GM21786 (cell line): Measurements from ENCODE around the gene ZMIZ1.

ENCODE experiments used
- ATAC-seq: cut with Tn5 transposase; IDR thresholded peaks from one replicate; pipeline ENCODE4 v1.9.1; 2021; ENCODE audit not compliant: unreplicated experiment

ZMIZ1 gene

GRCh38 chr10:79243181-79244067 lies 174.7 kb downstream of the ZMIZ1 start:
- ATAC-seq = peak; percentile 38

DNA sequence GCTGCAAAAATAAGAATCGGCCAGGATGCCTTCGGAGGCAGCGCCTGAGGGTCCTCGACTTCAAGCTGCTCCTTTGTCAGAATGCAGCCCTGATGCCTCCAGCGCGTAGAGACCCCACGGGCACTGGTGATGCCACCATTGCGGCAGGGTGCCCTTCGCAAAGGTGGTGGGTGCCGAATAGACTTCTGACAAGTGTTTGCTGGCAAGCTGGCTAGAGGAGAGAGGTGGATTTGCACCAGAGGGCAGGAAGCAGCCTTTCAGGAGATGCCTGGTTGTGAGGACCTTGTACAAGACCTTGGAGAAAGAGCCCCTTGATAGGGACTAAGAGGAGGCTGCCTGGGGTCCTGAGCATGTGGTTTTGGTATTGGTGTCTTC lies 175.3 kb downstream of the ZMIZ1 start:
- ATAC-seq = no peak

- ATAC-seq = peak; percentile 27
Observed at GRCh38 chr10:79244841-79245504, 176.2 kb downstream of the ZMIZ1 start.

GRCh38 chr10:79245539-79246208 lies 176.9 kb downstream of the ZMIZ1 start:
- ATAC-seq = no peak

DNA sequence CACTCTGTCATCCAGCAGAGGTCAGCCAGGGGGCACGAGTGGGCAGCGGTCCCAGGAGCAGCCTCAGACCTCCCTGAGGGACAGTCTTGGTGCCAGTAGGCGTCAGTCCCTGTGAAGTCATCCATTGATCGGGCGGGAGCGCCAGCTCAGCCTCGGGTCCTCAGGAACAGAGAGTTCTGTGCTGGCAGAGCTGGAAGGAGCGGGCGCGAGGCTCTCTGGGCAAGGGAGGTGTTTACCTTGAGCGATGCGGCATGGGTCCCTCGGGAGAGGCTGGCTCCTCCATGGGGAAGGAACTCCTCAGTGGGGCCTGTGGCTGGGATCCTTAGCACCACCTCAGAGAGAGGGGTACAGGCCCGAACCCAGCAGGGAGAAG lies 177.4 kb downstream of the ZMIZ1 start:
- no peak for ATAC-seq

- no peak for ATAC-seq
Observed at GRCh38 chr10:79246606-79247275, 178.0 kb downstream of the ZMIZ1 start.

- ATAC-seq = no peak
Observed at GRCh38 chr10:79247373-79248137, 178.8 kb downstream of the ZMIZ1 start.

DNA sequence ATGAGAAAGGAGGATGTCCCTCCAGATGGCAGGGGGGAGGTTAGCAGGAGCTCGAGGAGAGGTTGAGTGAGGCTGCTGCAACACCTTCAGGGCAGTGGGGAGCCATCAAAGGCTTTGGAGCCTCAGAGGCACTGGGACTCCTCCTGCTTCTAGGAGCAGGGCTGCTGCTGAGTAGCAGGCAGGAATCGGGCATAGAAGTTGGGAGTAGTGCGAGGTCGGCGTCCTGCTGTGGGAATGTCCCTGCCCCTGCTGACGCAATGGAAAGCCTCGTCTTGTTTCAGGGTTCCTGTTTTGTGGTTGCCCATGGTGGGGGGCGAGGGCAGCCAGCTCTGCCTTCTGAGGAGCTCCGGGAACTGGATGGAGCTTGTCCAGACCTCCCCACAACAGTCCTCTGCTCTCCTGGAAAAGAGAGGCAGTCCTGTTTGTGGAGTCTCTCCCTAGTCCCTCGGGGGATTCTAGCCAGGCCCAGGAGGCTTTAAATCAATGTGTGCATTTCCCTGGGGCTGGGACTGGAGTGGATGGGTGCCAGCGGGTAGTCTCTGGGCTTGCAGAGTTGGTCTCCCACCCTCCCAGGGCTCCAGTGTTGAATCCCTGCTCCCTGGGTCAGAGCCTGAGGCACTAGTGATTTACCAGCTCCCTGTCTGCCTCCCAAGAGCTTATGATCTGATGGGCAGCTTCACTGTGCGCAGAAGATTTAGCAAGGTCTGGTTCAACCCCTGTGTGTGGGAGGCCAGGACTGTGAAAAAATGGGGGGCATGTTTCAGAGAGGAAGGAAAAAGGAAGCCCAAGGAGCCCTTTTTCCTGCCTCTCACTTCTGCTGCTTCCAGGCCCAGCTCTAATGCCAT lies 179.8 kb downstream of the ZMIZ1 start:
- no peak for ATAC-seq

DNA sequence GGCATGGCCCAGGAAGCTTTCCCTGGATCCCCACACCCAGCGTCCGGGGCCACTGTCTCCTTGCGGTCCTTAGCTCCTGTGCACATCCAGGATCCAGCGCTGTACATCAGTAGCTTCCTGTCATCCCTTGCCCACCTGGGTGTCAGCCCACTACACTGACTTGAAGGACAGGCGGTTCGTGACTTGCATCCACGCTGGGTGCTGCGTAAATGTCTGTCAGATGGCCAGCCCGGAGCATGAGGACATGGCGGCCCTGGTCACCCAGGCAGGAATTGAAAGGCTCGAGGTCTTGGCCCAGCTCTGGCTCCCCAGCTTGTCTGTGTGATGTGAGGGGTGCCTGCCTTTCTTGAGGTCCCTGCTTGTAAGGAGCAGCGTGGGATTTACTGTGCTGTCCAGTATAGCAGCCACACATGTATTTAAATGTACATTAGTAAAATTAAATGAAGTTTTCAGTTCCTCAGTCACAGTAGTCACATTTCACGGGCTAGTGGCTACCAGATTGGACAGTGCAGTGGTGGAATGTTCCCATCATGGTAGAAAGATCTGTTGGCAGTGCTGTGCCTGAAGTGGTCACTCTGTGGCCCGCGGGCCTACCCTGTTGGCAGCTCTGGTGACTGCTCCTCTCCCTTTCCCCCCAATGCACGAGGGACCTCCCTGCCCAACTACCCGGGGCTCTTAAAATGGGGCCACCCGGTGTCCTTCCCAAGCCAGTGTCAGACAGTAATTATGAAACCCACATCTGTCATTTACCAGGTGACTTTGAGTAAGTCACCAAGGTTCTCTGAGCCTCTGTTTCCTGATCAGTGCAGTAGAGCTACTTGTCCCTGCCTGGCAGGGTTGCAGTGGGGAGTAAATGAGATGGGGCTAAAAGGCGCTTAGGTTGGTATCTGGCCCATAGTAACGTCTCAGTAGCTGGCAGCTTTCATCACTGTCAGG lies 180.7 kb downstream of the ZMIZ1 start:
- peak; percentile 61 for ATAC-seq

GRCh38 chr10:79250259-79250658 lies 181.5 kb downstream of the ZMIZ1 start:
- ATAC-seq = no peak

DNA sequence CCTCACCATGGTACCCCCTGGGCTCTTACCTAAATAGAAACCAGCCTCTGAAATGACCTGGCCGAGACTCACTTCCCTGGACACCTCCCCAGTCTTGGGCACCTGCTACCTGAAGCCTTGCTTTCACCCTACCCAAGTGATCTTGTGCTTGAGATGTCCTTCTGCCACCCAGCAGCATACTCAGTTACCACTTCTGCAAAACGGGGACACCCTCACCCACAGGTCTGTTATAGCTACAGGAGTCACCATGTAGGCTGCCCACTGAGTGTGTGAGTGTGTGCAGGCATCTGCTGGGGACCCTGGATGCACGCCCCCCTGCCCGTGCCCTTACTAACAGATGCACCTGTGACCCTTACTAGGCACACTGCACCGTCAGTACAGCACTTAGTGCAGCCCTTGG lies 183.7 kb downstream of the ZMIZ1 start:
- no peak for ATAC-seq

DNA sequence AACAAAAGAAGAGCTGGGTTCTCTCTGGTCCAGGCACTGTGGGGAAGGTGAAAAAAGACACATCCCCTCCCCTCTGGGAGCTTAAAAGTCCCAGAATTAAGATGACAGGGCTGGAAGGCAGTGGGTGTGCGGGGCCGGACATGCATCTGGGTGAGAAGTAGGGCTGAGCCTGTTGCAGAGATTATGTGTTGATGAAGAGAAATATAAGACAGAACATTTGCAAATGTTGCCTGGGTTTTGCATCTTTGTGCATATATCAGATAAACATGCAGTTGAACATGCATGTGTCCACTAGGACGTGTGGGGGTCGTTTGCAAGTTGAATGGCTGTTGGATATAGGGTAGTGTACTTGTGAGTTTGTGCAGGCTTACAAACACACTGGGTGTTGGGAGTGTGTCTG lies 184.2 kb downstream of the ZMIZ1 start:
- no peak for ATAC-seq

- ATAC-seq = no peak
Observed at GRCh38 chr10:79253704-79254103, 184.9 kb downstream of the ZMIZ1 start.

- no peak for ATAC-seq
Observed at GRCh38 chr10:79254333-79255006, 185.7 kb downstream of the ZMIZ1 start.

DNA sequence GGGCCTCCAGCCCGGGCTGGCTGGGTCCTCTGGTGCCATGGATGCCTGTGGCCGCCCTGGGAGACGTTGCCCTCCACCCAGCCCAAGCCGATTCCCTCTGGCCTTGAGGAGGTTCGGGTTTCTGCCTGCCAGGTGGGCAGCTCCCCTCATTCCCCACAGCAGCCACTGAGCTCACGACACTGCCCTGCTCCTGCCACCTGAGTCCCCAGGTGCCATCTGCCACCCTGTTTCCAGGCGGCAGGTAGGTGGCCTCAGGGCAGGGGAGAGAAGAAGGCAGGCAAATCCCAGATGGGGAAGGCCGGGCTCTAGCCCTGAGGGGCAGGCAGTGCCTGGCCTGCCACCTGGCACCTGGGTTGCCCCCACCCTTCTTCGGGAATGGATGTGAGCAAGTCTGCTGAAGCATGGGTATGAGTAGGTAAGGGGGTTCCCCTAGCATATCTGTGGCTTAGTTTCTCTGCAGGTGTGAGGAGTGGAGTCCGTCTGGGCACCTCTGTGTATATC lies 186.3 kb downstream of the ZMIZ1 start:
- ATAC-seq = no peak

GRCh38 chr10:79256264-79256806 lies 187.6 kb downstream of the ZMIZ1 start:
- ATAC-seq = no peak

GRCh38 chr10:79258894-79259293 lies 190.1 kb downstream of the ZMIZ1 start:
- ATAC-seq = no peak

DNA sequence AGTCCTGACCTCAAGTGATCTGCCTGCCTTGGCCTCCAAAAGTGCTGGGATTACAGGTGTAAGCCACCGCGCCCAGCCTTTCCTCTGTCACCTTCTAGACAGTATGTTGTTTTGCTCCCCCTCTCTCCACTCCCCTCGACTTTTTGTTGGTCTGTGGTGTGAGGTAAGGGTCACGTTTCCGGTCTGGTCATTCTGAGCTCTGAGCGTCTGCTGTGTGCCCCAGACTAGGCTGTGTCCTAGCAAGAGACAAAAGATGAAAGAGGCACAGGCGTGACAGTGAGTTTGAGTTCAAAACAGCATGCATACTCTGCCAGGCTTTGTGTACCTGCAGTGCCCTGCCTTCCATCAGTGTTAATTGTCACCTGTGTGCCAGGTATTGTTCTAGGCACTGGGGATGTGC lies 191.1 kb downstream of the ZMIZ1 start:
- ATAC-seq = no peak
